TTC549 (cell line): ENCODE measurements around the gene KIAA1586.
"Not testable (repeated sequence)": the region's sequence is repeated elsewhere in the genome, so short reads cannot be mapped to it uniquely, and the experiment has no call there.

ENCODE experiments used
- FAIRE-seq: peaks from 2 replicates; lab custom pipeline; 2012; peaks lifted over from hg19 to GRCh38; lab: Jason Lieb, UNC

The KIAA1586 gene

GRCh38 chr6:57046332-57047256, at the start of gene KIAA1586:
KIAA1586 (plus strand) TSS chr6:57046693; CDS start chr6:57046756, 63 bp downstream.
- not testable (repeated sequence) for FAIRE-seq

GRCh38 chr6:56999049-56999448, 47.4 kb upstream of the KIAA1586 start:
- FAIRE-seq = no peak

GRCh38 chr6:56999748-57000147, 46.7 kb upstream of the KIAA1586 start:
- FAIRE-seq = not testable (repeated sequence)

GRCh38 chr6:57002197-57002596, 44.3 kb upstream of the KIAA1586 start:
- FAIRE-seq = no peak

GRCh38 chr6:57004292-57004691, 42.2 kb upstream of the KIAA1586 start:
- FAIRE-seq = no peak

GRCh38 chr6:57006101-57006500, 40.4 kb upstream of the KIAA1586 start:
- FAIRE-seq = no peak

GRCh38 chr6:57008069-57008468, 38.4 kb upstream of the KIAA1586 start:
- not testable (repeated sequence) for FAIRE-seq

GRCh38 chr6:57013521-57013926, 33.0 kb upstream of the KIAA1586 start:
- no peak for FAIRE-seq

GRCh38 chr6:57017069-57017468, 29.4 kb upstream of the KIAA1586 start:
- no peak for FAIRE-seq

GRCh38 chr6:57017841-57018240, 28.7 kb upstream of the KIAA1586 start:
- no peak for FAIRE-seq

GRCh38 chr6:57019434-57019833, 27.1 kb upstream of the KIAA1586 start:
- no peak for FAIRE-seq

GRCh38 chr6:57021086-57021720, 25.3 kb upstream of the KIAA1586 start:
- peak; percentile 58 for FAIRE-seq

GRCh38 chr6:57024321-57024720, 22.2 kb upstream of the KIAA1586 start:
- no peak for FAIRE-seq

GRCh38 chr6:57024775-57025174, 21.7 kb upstream of the KIAA1586 start:
- no peak for FAIRE-seq

GRCh38 chr6:57026001-57026400, 20.5 kb upstream of the KIAA1586 start:
- no peak for FAIRE-seq

GRCh38 chr6:57027301-57027700, 19.2 kb upstream of the KIAA1586 start:
- peak; percentile 51 for FAIRE-seq

GRCh38 chr6:57029213-57029612, 17.3 kb upstream of the KIAA1586 start:
- no peak for FAIRE-seq

GRCh38 chr6:57033228-57033627, 13.3 kb upstream of the KIAA1586 start:
- FAIRE-seq = no peak

GRCh38 chr6:57035549-57035948, 10.9 kb upstream of the KIAA1586 start:
- no peak for FAIRE-seq

- no peak for FAIRE-seq
Measured at GRCh38 chr6:57038906-57039305, 7.6 kb upstream of the KIAA1586 start.

GRCh38 chr6:57040011-57040410, 6.5 kb upstream of the KIAA1586 start:
- no peak for FAIRE-seq

- FAIRE-seq = not testable (repeated sequence)
Measured at GRCh38 chr6:57044061-57044460, 2.4 kb upstream of the KIAA1586 start.

GRCh38 chr6:57044568-57044967, 1.9 kb upstream of the KIAA1586 start:
- no peak for FAIRE-seq

- FAIRE-seq = not testable (repeated sequence)
Measured at GRCh38 chr6:57047257-57047585, 728 bp downstream of the KIAA1586 start.
